B cell (primary cell): ENCODE data around the gene AURKA. TPM values are rescaled to one million over a fixed set of nuclear protein-coding genes. Genes with fewer than 3 reads are reported as not detected.

Experiments used
- ATAC-seq: fragments of 200-7000 bp; cut with Tn5 transposase; one replicate; pipeline ENCODE4 v1.10.0; 2021; ENCODE audit warnings: low read depth, mild to moderate bottlenecking, moderate number of reproducible peaks, moderate library complexity
- CTCF ChIA-PET: fragments of 350-600 bp; sonication (Branson Sonifier 250); formaldehyde crosslinking; loops from one replicate; lab custom pipeline; 2021; ENCODE audit warnings: antibody characterized with exemption, inconsistent platforms; lab: Charles Lee
- POLR2A ChIA-PET: fragments of 350-600 bp; sonication (Branson Sonifier 250); formaldehyde crosslinking; loops from one replicate; lab custom pipeline; 2021; ENCODE audit warnings: antibody characterized with exemption; lab: Charles Lee
- DNase-seq: peaks from one replicate; pipeline ENCODE4 v3.0.0; 2013
- H2AFZ ChIP-seq: 2 replicates; pipeline ENCODE4 v1.6.1; 2012; ENCODE audit warnings: mild to moderate bottlenecking, low read depth, low read length; ENCODE audit not compliant: insufficient read depth, poor library complexity, severe bottlenecking
- H3K27ac ChIP-seq, 2 donors: 1 replicate in 1 of 2; 2 replicates in 1 of 2; pipeline ENCODE4 v1.5.1; 2012 to 2013; ENCODE audit warnings: low read length in 2 of 2, mild to moderate bottlenecking in 2 of 2, moderate library complexity in 1 of 2
- H3K27me3 ChIP-seq, 4 experiments: fragments of 200-600 bp in 1 of 4; sonication (generic) in 1 of 4; replicated peaks in 1 of 4; 1 replicate in 2 of 4; 2 replicates in 2 of 4; pipeline versions ENCODE4 v1.6.1 to v1.7.0; 2013 to 2016; ENCODE audit warnings: low read length in 3 of 4, mild to moderate bottlenecking in 2 of 4, mixed read lengths in 1 of 4, moderate library complexity in 1 of 4; ENCODE audit not compliant: insufficient read depth in 4 of 4, control insufficient read depth in 3 of 4; ENCODE audit errors: control extremely low read depth in 1 of 4
- H3K36me3 ChIP-seq, 2 experiments: replicated peaks in 1 of 2; 1 replicate in 1 of 2; 2 replicates in 1 of 2; pipeline versions ENCODE4 v1.6.1 to v1.7.1; 2013; ENCODE audit warnings: low read length in 1 of 2; ENCODE audit not compliant: insufficient read depth in 2 of 2, control insufficient read depth in 1 of 2; ENCODE audit errors: control extremely low read depth in 1 of 2, extremely low read depth in 1 of 2
- H3K4me1 ChIP-seq, 2 donors: fragments of 200-600 bp in 1 of 2; sonication (generic) in 1 of 2; 1 replicate in 1 of 2; 2 replicates in 1 of 2; pipeline versions ENCODE4 v1.5.1 to v1.6.1; 2013 to 2017; ENCODE audit warnings: low read length in 2 of 2; ENCODE audit not compliant: control insufficient read depth in 2 of 2, insufficient read depth in 2 of 2
- H3K4me2 ChIP-seq: replicated peaks from 2 replicates; pipeline ENCODE3; 2012; ENCODE audit warnings: mild to moderate bottlenecking, low read depth, low read length; ENCODE audit not compliant: poor library complexity, severe bottlenecking
- H3K4me3 ChIP-seq, 5 experiments: fragments of 200-600 bp in 1 of 5; sonication (generic) in 1 of 5; 1 replicate in 3 of 5; 2 replicates in 2 of 5; pipeline versions ENCODE4 v1.5.1 to v1.7.0; 2011 to 2016; ENCODE audit warnings: low read length in 4 of 5, mild to moderate bottlenecking in 4 of 5, low read depth in 2 of 5, control low read depth in 1 of 5, moderate library complexity in 1 of 5; ENCODE audit not compliant: insufficient read depth in 1 of 5; ENCODE audit errors: control extremely low read depth in 1 of 5, extremely low read depth in 1 of 5
- H3K79me2 ChIP-seq: fragments of 200-600 bp; sonication (generic); one replicate; pipeline ENCODE4 v1.6.0; 2016; ENCODE audit warnings: low read length; ENCODE audit not compliant: control insufficient read depth, insufficient read depth
- H3K9ac ChIP-seq: fragments of 200-600 bp; sonication (generic); 2 replicates; pipeline ENCODE4 v1.6.1; 2017; ENCODE audit warnings: mild to moderate bottlenecking, low read length, moderate library complexity
- H3K9me3 ChIP-seq, 3 donors: one replicate each; pipeline versions ENCODE4 v1.6.1 to v1.7.1; 2013; ENCODE audit warnings: low read length in 2 of 3; ENCODE audit not compliant: control insufficient read depth in 2 of 3, insufficient read depth in 1 of 3; ENCODE audit errors: control extremely low read depth in 1 of 3
- H4K20me1 ChIP-seq: 2 replicates; pipeline ENCODE4 v1.6.0; 2012; ENCODE audit warnings: mild to moderate bottlenecking, low read length; ENCODE audit not compliant: insufficient read depth, control insufficient read depth, poor library complexity, severe bottlenecking
- H3K27ac Mint-ChIP-seq: one replicate; pipeline ENCODE4 v1.8.0; 2021; ENCODE audit warnings: mixed read lengths
- H3K27me3 Mint-ChIP-seq: one replicate; pipeline ENCODE4 v1.8.0; 2021; ENCODE audit warnings: mixed read lengths
- H3K4me1 Mint-ChIP-seq: one replicate; pipeline ENCODE4 v1.8.0; 2021; ENCODE audit warnings: mixed read lengths
- H3K4me3 Mint-ChIP-seq: one replicate; pipeline ENCODE4 v1.8.0; 2021; ENCODE audit warnings: mixed read lengths
- H3K9me3 Mint-ChIP-seq: one replicate; pipeline ENCODE4 v1.8.0; 2022; ENCODE audit warnings: mixed read lengths; ENCODE audit not compliant: insufficient read depth
- EZH2 ChIP-seq: IDR thresholded peaks from 2 replicates; pipeline ENCODE4 v1.6.1; 2012; ENCODE audit warnings: borderline replicate concordance, low read depth, mild to moderate bottlenecking, moderate library complexity, low read length; ENCODE audit not compliant: insufficient read depth, poor library complexity, severe bottlenecking
- WGBS: methylation state at CpG from one replicate; pipeline ENCODE4 v1.1.5; 2013; ENCODE audit warnings: missing lambda C conversion rate; ENCODE audit not compliant: insufficient coverage; 5-methylcytosine and 5-hydroxymethylcytosine counted together
- intact Hi-C: fragments of 100-400 bp; cut with micrococcal nuclease; formaldehyde crosslinking; loops from one replicate; pipeline ENCODE4 v1.10.0; 2022
- polyA plus RNA-seq: library from polyadenylated mRNA; depleted of rRNA; stranded (reverse); fragments of >200 nt; gene quantifications from 2 replicates; pipeline ENCODE4 v1.2.3, GENCODE V29; 2012
- total RNA-seq, 2 donors: library from RNA; stranded (reverse); fragments of 120-200 nt in 1 of 2; gene quantifications; 1 replicate in 1 of 2; 2 replicates in 1 of 2; pipeline versions ENCODE4 v1.2.3 to v1.2.4, GENCODE V29; 2013 to 2022
- TF ChIP-seq, protein P1 (sequence below): fragments of 200-600 bp; IDR thresholded peaks from one replicate; pipeline ENCODE4 v1.8.0; 2022; ENCODE audit warnings: antibody characterized with exemption, mild to moderate bottlenecking

The AURKA gene
- total and polyA plus RNA-seq, 2 donors (not counting 1 experiment from before 2014, with no cell fraction given) = 0.86 to 3.9 TPM

DNA sequence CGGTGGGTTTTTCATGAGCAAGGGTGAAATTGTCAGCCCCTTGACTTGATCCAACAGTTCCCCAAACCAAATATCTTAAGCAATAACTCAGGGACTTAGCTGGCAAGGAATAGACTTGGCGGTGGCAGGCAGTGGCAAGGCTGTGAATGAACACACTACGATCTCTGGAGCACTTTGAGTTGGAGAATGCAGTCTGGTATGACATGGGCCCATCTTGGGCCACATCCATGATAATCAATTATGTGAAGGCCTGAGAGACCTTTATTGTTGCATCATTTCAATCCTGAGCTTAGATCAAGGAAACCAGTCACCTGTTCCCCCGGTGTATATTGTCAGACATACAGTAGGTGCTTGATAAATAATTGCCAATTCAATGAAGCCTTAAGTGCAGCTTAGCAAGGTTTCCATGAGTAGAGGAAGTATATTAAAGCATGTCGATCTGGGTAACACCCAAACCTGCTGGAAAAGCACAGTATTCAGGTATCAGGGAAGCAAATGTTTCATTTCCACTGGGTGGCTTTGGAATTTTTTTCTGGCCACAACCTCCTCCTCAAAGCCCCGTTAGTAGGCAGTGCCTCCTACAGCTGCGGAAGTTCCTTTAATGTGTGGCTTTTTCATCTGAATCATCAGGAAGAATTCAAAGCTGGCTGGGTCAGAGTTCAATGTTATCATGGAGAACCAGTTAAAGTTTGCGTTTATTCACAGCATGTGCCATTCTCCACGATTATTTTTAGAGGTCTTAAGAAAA, 30.2 kb upstream of the AURKA start:
- H3K27ac ChIP-seq = no peak overlapping the region
- ChIA-PET CTCF (no interaction called here), POLR2A (no interaction called here)
- no peak for ATAC-seq
- H3K27me3 Mint-ChIP-seq = peaks cover 4% of the 10 kb centered on the region
- H3K27me3 ChIP-seq = peaks cover 0 to 13% (median 1%) of the 10 kb centered on the region in 4 experiments
- no peak overlapping the region for H3K4me3 Mint-ChIP-seq
- H3K36me3 ChIP-seq = no peaks in the 10 kb centered on the region
- intact Hi-C loops = no loop called here
- no peak overlapping the region for H3K27ac Mint-ChIP-seq
- no peak for TF ChIP-seq EZH2
- TF ChIP-seq, protein P1, sequence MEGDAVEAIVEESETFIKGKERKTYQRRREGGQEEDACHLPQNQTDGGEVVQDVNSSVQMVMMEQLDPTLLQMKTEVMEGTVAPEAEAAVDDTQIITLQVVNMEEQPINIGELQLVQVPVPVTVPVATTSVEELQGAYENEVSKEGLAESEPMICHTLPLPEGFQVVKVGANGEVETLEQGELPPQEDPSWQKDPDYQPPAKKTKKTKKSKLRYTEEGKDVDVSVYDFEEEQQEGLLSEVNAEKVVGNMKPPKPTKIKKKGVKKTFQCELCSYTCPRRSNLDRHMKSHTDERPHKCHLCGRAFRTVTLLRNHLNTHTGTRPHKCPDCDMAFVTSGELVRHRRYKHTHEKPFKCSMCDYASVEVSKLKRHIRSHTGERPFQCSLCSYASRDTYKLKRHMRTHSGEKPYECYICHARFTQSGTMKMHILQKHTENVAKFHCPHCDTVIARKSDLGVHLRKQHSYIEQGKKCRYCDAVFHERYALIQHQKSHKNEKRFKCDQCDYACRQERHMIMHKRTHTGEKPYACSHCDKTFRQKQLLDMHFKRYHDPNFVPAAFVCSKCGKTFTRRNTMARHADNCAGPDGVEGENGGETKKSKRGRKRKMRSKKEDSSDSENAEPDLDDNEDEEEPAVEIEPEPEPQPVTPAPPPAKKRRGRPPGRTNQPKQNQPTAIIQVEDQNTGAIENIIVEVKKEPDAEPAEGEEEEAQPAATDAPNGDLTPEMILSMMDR = no peak
- no peaks in the 10 kb centered on the region for H3K9me3 ChIP-seq
- no peak for DNase-seq
- H4K20me1 ChIP-seq = no peaks in the 10 kb centered on the region
- H2AFZ ChIP-seq = no peak overlapping the region
- H3K4me1 ChIP-seq = peaks cover 0 to 5% of the 10 kb centered on the region in 2 donors
- no peaks in the 10 kb centered on the region for H3K79me2 ChIP-seq
- no peak overlapping the region for H3K4me2 ChIP-seq
- H3K4me1 Mint-ChIP-seq = peaks cover 5% of the 10 kb centered on the region
- no peaks in the 10 kb centered on the region for H3K9me3 Mint-ChIP-seq
- WGBS = 48% methylated on average over 5 of the region's 9 CpGs
- H3K9ac ChIP-seq = no peak overlapping the region
- no peak overlapping the region for H3K4me3 ChIP-seq

DNA sequence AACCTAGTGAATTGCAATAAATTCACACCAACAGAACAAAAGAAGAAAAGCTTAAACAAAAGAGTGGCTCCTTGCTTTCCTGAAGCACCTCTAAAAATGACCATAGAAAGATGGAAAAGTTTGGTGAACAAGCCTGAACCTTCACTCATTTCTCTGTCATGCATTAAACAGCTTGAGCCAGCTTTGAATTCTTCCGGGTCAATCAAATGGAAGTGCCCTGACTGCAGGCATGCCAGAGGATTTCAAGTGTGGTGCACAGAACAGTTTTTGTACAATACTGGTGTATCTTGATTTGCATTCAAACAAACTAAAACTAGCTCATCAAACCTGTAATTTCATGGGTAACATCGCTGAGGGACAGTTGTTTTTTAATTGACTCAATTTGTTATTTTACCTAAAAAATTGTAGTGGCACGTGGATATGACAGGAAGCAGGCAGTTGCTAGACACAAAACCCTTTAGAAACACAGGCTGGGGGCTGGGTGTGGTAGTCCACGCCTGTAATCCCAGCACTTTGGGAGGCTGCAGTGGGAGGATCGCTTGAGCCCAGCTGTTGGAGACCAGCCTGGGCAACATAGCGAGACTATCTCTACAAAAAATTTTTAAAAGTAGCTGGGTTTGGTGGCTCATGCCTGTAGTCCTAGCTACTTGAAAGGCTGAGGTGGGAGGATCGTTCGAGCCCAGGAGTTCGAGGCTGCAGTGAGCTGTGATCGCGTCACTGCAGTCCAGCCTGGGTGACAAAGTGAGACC, 29.1 kb upstream of the AURKA start:
- H3K36me3 ChIP-seq = no peaks in the 10 kb centered on the region
- intact Hi-C loops = no loop called here
- H3K4me2 ChIP-seq = no peak overlapping the region
- WGBS = 83% methylated on average over 6 of the region's 11 CpGs
- H3K27me3 ChIP-seq = peaks cover 0 to 6% (median under 1%) of the 10 kb centered on the region in 4 experiments
- no peak for TF ChIP-seq EZH2
- TF ChIP-seq, protein P1 = no peak
- H3K27me3 Mint-ChIP-seq = peaks cover 4% of the 10 kb centered on the region
- H3K4me3 ChIP-seq = no peak overlapping the region
- H2AFZ ChIP-seq = no peak overlapping the region
- H3K4me1 Mint-ChIP-seq = peaks cover 5% of the 10 kb centered on the region
- H3K9ac ChIP-seq = no peak overlapping the region
- H3K4me3 Mint-ChIP-seq = no peak overlapping the region
- no peak overlapping the region for H3K27ac ChIP-seq
- peaks cover 0 to 5% of the 10 kb centered on the region in 2 donors for H3K4me1 ChIP-seq
- ATAC-seq = no peak
- H3K9me3 Mint-ChIP-seq = no peaks in the 10 kb centered on the region
- DNase-seq = no peak
- no peaks in the 10 kb centered on the region for H3K9me3 ChIP-seq
- ChIA-PET CTCF (no interaction called here), POLR2A (no interaction called here)
- no peak overlapping the region for H3K27ac Mint-ChIP-seq
- H3K79me2 ChIP-seq = no peaks in the 10 kb centered on the region
- H4K20me1 ChIP-seq = no peaks in the 10 kb centered on the region
